ENCODE data around the gene LRMDA. TPM values are rescaled to one million over a fixed set of nuclear protein-coding genes. Genes with fewer than 3 reads are reported as not detected.
A peak's percentile ranks its signal among the peaks of the same experiment; 100 is the strongest.

Gene LRMDA
- polyA plus RNA-seq, 3 donors, result 39.8 to 59.6 (median 56.4) TPM

DNA sequence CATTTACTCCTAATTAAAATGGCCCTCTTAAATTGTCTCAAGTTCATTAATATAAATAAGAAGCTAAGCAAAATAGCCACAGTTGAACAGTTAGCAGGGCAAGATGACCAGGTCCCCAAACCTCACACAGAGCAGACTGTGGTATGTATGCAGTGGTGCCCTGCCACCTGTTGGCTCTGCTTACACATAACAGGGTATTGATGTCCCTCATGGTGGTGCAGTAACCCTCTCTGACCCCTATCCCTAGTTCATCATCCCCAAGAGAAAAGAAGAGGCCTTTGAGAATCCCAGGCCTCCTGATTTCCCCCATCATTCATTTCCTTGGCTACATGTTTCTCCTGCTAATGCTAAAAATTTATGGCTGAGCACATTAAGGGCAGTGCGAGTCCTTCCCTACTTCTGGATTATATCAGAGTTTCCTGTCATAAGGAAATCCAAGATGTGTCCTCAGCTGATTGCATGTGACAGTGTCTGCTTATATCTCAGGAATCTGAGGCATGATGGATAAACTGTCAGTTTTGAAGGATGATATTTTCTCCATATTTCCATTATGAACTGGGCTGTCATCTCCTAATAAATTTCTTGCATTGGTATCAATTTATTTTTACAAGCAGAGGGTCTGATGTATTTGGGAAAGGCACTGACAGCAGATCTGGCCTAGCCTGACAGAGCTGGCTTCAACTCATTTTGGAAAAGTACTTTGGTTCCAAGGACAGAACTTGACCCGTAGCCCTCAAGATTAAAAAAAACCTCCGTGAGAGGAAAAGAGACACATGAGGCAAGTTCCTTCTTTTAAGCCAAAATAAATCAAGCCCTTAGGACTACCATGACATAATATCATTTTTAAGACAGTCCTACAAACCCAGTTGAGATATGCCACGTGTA, 880.6 kb downstream of the LRMDA start:
- TF ChIP-seq, protein P1, sequence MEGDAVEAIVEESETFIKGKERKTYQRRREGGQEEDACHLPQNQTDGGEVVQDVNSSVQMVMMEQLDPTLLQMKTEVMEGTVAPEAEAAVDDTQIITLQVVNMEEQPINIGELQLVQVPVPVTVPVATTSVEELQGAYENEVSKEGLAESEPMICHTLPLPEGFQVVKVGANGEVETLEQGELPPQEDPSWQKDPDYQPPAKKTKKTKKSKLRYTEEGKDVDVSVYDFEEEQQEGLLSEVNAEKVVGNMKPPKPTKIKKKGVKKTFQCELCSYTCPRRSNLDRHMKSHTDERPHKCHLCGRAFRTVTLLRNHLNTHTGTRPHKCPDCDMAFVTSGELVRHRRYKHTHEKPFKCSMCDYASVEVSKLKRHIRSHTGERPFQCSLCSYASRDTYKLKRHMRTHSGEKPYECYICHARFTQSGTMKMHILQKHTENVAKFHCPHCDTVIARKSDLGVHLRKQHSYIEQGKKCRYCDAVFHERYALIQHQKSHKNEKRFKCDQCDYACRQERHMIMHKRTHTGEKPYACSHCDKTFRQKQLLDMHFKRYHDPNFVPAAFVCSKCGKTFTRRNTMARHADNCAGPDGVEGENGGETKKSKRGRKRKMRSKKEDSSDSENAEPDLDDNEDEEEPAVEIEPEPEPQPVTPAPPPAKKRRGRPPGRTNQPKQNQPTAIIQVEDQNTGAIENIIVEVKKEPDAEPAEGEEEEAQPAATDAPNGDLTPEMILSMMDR (IDR thresholded peaks at IDR 0.05), result peak; percentile 27

DNA sequence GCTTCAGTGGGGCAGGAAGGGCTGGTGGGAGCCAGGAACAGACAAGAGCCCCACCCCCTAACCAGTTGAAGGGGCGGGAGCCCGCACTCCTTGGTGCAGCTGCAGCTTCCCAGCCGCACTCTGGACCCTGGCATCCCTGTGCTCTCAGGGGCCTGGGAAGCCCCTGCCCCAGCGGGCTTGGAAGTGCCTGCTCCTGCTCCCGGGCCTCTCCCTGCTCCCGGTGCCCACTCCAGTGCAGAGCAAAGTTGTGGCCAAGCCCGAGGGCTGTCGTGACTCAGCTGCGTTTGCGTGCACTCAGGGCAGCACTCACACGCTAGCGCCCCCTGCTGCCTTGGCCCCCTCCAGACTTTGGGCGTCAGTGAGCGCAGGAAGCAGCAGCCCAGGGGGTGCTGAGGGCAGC, 883.8 kb downstream of the LRMDA start:
- Histone ChIP-seq H3K27me3 (ENCODE audit: control insufficient read depth in 2 of 2, insufficient read depth in 2 of 2, low read length in 2 of 2) (no peaks in the 10 kb centered on the region), H3K4me2 (replicated peaks; ENCODE audit: extremely low read depth, low read length, poor library complexity, severe bottlenecking) (no peak overlapping the region), H3K9me3 (replicated peaks in 1 of 2; ENCODE audit: control insufficient read depth in 1 of 2, insufficient read depth in 1 of 2, low read length in 2 of 2) (no peaks in the 10 kb centered on the region), H3K9ac (ENCODE audit: insufficient read depth, low read length, poor library complexity, severe bottlenecking) (no peak overlapping the region), H3K27ac (ENCODE audit: low read depth in 1 of 2, low read length in 2 of 2) (no peak overlapping the region), H3K4me1 (ENCODE audit: control insufficient read depth in 1 of 2, insufficient read depth in 2 of 2, low read length in 2 of 2) (peaks cover 13 to 16% of the 10 kb centered on the region in 2 donors), H3K79me2 (ENCODE audit: insufficient read depth, low read length) (no peaks in the 10 kb centered on the region), H3K36me3 (replicated peaks in 1 of 2; ENCODE audit: control insufficient read depth in 1 of 2, insufficient read depth in 2 of 2, low read length in 2 of 2) (no peaks in the 10 kb centered on the region), H4K20me1 (ENCODE audit: insufficient read depth, low read length) (no peaks in the 10 kb centered on the region), H3K4me3 (replicated peaks in 1 of 3; ENCODE audit: low read depth in 2 of 3, low read length in 3 of 3) (no peak overlapping the region), H2AFZ (ENCODE audit: insufficient read depth, low read depth, low read length, poor library complexity, severe bottlenecking) (no peak overlapping the region)
- Mint-ChIP-seq H3K27ac (no peak overlapping the region), H3K9me3 (peaks cover 0 to 6% (median 0%) of the 10 kb centered on the region in 7 donors), H3K4me3 (no peak overlapping the region), H3K36me3 (peaks cover 0 to 4% of the 10 kb centered on the region in 2 donors), H3K27me3 (ENCODE audit: low read depth in 3 of 3) (peaks cover 0 to 2% (median 0%) of the 10 kb centered on the region in 3 donors), H3K4me1 (peaks cover 27% of the 10 kb centered on the region)
- intact Hi-C loops (cut with micrococcal nuclease), result no loop called here
- WGBS (ENCODE audit: insufficient coverage), result 96% methylated on average over 14 of the region's 14 CpGs
- no peak for DNase-seq
- TF ChIP-seq, protein P1 (IDR thresholded peaks at IDR 0.05), result no peak

More for the DNA sequence above, 880.6 kb downstream of the LRMDA start:
- no peaks in the 10 kb centered on the region for H3K27me3 ChIP-seq (ENCODE audit: control insufficient read depth in 2 of 2, insufficient read depth in 2 of 2, low read length in 2 of 2)
- no peak overlapping the region for H3K27ac ChIP-seq (ENCODE audit: low read depth in 1 of 2, low read length in 2 of 2)
- Mint-ChIP-seq H3K27ac (no peak overlapping the region), H3K4me1 (peaks cover 37% of the 10 kb centered on the region), H3K4me3 (no peak overlapping the region), H3K27me3 (ENCODE audit: low read depth in 3 of 3) (peaks cover 1 to 3% (median 3%) of the 10 kb centered on the region in 3 donors), H3K9me3 (peaks cover 0 to 4% (median 0%) of the 10 kb centered on the region in 7 donors), H3K36me3 (peaks cover 0 to 4% of the 10 kb centered on the region in 2 donors)
- no peak overlapping the region for H3K4me3 ChIP-seq (replicated peaks in 1 of 3; ENCODE audit: low read depth in 2 of 3, low read length in 3 of 3)
- no peaks in the 10 kb centered on the region for H3K79me2 ChIP-seq (ENCODE audit: insufficient read depth, low read length)
- H2AFZ ChIP-seq (ENCODE audit: insufficient read depth, low read depth, low read length, poor library complexity, severe bottlenecking), result no peak overlapping the region
- H3K4me1 ChIP-seq (ENCODE audit: control insufficient read depth in 1 of 2, insufficient read depth in 2 of 2, low read length in 2 of 2), result peaks cover 26 to 28% of the 10 kb centered on the region in 2 donors
- peak; percentile 7 to 18 (median 15) for DNase-seq
- intact Hi-C loops (cut with micrococcal nuclease), result no loop called here
- no CpG with 5 or more reads among the region's 4 CpGs for WGBS (ENCODE audit: insufficient coverage)
- no peaks in the 10 kb centered on the region for H3K36me3 ChIP-seq (replicated peaks in 1 of 2; ENCODE audit: control insufficient read depth in 1 of 2, insufficient read depth in 2 of 2, low read length in 2 of 2)
- H3K4me2 ChIP-seq (replicated peaks; ENCODE audit: extremely low read depth, low read length, poor library complexity, severe bottlenecking), result no peak overlapping the region
- no peaks in the 10 kb centered on the region for H3K9me3 ChIP-seq (replicated peaks in 1 of 2; ENCODE audit: control insufficient read depth in 1 of 2, insufficient read depth in 1 of 2, low read length in 2 of 2)
- H3K9ac ChIP-seq (ENCODE audit: insufficient read depth, low read length, poor library complexity, severe bottlenecking), result no peak overlapping the region
- no peaks in the 10 kb centered on the region for H4K20me1 ChIP-seq (ENCODE audit: insufficient read depth, low read length)

Data from CD14-positive monocyte (primary cell).